ENCODE results near the gene GTSE1.

GTSE1 gene

DNA sequence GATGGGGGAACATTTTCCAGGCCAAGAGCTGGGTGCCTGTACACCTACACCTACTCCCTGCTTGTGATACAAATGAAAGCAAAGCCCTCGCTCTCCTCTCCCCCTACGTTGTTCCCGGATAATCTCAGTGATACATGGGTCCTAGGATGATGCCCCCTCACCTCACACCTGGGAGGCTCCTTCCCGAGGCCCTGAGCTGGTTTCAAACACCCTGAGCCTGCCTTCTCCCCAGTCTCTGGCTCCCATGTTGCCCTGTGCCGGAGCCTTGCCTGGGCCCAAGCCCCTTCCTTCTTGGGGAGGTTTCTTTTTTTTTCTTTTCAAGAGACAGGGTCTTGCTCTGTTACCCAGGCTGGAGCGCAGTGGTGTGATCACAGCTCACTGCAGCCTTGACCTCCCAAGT, 62.1 kb downstream of the GTSE1 start:
- H3K56ac ChIP-seq (ENCODE audit: low read length): no peak overlapping the region
- no peak overlapping the region for H2AK5ac ChIP-seq (ENCODE audit: low read length)
- H3K4me3 ChIP-seq (ENCODE audit: low read length): no peak overlapping the region
- no peak for DNase-seq
- no peak overlapping the region for H3K18ac ChIP-seq (ENCODE audit: low read length)
- H3K36me3 ChIP-seq (ENCODE audit: control insufficient read depth, insufficient read depth, low read length): peaks cover 15% of the 10 kb centered on the region
- no peak overlapping the region for H4K5ac ChIP-seq (ENCODE audit: low read length)
- no peak overlapping the region for H2BK5ac ChIP-seq (ENCODE audit: low read length)
- H3K27ac ChIP-seq (ENCODE audit: low read depth, low read length): no peak overlapping the region
- no peak overlapping the region for H3K23ac ChIP-seq (ENCODE audit: low read length)
- H3K4me1 ChIP-seq (ENCODE audit: control insufficient read depth, low read depth, low read length): no peaks in the 10 kb centered on the region
- no peaks in the 10 kb centered on the region for H3K27me3 ChIP-seq (ENCODE audit: insufficient read depth, low read length, poor library complexity)
- WGBS (ENCODE audit: extremely low coverage, insufficient coverage, low lambda C conversion rate): no CpG with 5 or more reads among the region's 6 CpGs
- H2BK120ac ChIP-seq (ENCODE audit: low read depth, low read length): no peak overlapping the region
- H3K9ac ChIP-seq (ENCODE audit: low read length): no peak overlapping the region
- no peaks in the 10 kb centered on the region for H3K79me2 ChIP-seq (ENCODE audit: control insufficient read depth, insufficient read depth, low read length)
- H3K4me2 ChIP-seq (ENCODE audit: low read length): no peak overlapping the region
- H3K79me1 ChIP-seq (ENCODE audit: low read length): no peaks in the 10 kb centered on the region
- H4K8ac ChIP-seq (ENCODE audit: low read depth, low read length): no peak overlapping the region
- H2BK15ac ChIP-seq (replicated peaks; ENCODE audit: low read depth): no peak overlapping the region
- H3K4ac ChIP-seq (ENCODE audit: low read depth, low read length): no peak overlapping the region

- no peak overlapping the region for H3K56ac ChIP-seq (ENCODE audit: low read length)
- H3K4me2 ChIP-seq (ENCODE audit: low read length): no peak overlapping the region
- H2BK120ac ChIP-seq (ENCODE audit: low read depth, low read length): no peak overlapping the region
- H3K4ac ChIP-seq (ENCODE audit: low read depth, low read length): no peak overlapping the region
- H3K18ac ChIP-seq (ENCODE audit: low read length): no peak overlapping the region
- no peak overlapping the region for H4K8ac ChIP-seq (ENCODE audit: low read depth, low read length)
- no peak overlapping the region for H3K9ac ChIP-seq (ENCODE audit: low read length)
- no peak overlapping the region for H3K4me3 ChIP-seq (ENCODE audit: low read length)
- no peaks in the 10 kb centered on the region for H3K79me2 ChIP-seq (ENCODE audit: control insufficient read depth, insufficient read depth, low read length)
- no peaks in the 10 kb centered on the region for H3K27me3 ChIP-seq (ENCODE audit: insufficient read depth, low read length, poor library complexity)
- no peaks in the 10 kb centered on the region for H3K4me1 ChIP-seq (ENCODE audit: control insufficient read depth, low read depth, low read length)
- H2AK5ac ChIP-seq (ENCODE audit: low read length): no peak overlapping the region
- H3K23ac ChIP-seq (ENCODE audit: low read length): no peak overlapping the region
- WGBS (ENCODE audit: extremely low coverage, insufficient coverage, low lambda C conversion rate): no CpG with 5 or more reads among the region's 14 CpGs
- H3K79me1 ChIP-seq (ENCODE audit: low read length): no peaks in the 10 kb centered on the region
- DNase-seq: no peak
- H2BK5ac ChIP-seq (ENCODE audit: low read length): no peak overlapping the region
- no peak overlapping the region for H3K27ac ChIP-seq (ENCODE audit: low read depth, low read length)
- no peak overlapping the region for H2BK15ac ChIP-seq (replicated peaks; ENCODE audit: low read depth)
- H3K36me3 ChIP-seq (ENCODE audit: control insufficient read depth, insufficient read depth, low read length): peaks cover 12% of the 10 kb centered on the region
- H4K5ac ChIP-seq (ENCODE audit: low read length): no peak overlapping the region
Measured at GRCh38 chr22:46359362-46359761, 62.7 kb downstream of the GTSE1 start.

DNA sequence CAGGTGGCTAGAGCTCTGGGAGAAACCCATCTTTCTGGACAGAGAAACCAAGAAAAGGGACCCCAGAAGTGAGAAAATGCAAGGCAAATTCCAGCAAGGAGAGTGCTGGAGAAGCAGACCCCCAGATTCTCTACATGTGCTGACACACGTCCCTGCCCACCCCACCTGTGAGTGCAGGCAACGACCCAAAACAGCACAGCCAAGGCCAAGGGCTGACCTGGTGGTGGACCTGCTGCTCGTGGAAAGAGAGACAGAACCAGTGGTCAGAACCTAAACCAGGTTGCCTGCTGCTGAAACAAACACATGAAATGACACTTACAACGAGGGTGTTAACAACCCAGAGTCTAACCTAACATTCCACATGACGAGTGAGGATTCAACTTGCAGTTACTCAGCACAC, 63.4 kb downstream of the GTSE1 start:
- Histone ChIP-seq H2BK5ac (ENCODE audit: low read length) (no peak overlapping the region), H2BK15ac (replicated peaks; ENCODE audit: low read depth) (no peak overlapping the region), H3K79me2 (ENCODE audit: control insufficient read depth, insufficient read depth, low read length) (no peaks in the 10 kb centered on the region), H4K5ac (ENCODE audit: low read length) (no peak overlapping the region), H3K4ac (ENCODE audit: low read depth, low read length) (no peak overlapping the region), H3K27me3 (ENCODE audit: insufficient read depth, low read length, poor library complexity) (no peaks in the 10 kb centered on the region), H2BK120ac (ENCODE audit: low read depth, low read length) (no peak overlapping the region), H3K23ac (ENCODE audit: low read length) (no peak overlapping the region), H3K56ac (ENCODE audit: low read length) (no peak overlapping the region), H3K4me1 (ENCODE audit: control insufficient read depth, low read depth, low read length) (no peaks in the 10 kb centered on the region), H2AK5ac (ENCODE audit: low read length) (no peak overlapping the region), H4K8ac (ENCODE audit: low read depth, low read length) (no peak overlapping the region), H3K4me2 (ENCODE audit: low read length) (no peak overlapping the region), H3K36me3 (ENCODE audit: control insufficient read depth, insufficient read depth, low read length) (peaks cover 12% of the 10 kb centered on the region), H3K27ac (ENCODE audit: low read depth, low read length) (no peak overlapping the region), H3K4me3 (ENCODE audit: low read length) (no peak overlapping the region), H3K79me1 (ENCODE audit: low read length) (no peaks in the 10 kb centered on the region), H3K9ac (ENCODE audit: low read length) (no peak overlapping the region), H3K18ac (ENCODE audit: low read length) (no peak overlapping the region)
- WGBS (ENCODE audit: extremely low coverage, insufficient coverage, low lambda C conversion rate): no CpG with 5 or more reads among the region's 5 CpGs
- DNase-seq: no peak

GRCh38 chr22:46360891-46361290, 64.2 kb downstream of the GTSE1 start:
- Histone ChIP-seq H3K4ac (ENCODE audit: low read depth, low read length) (no peak overlapping the region), H3K23ac (ENCODE audit: low read length) (no peak overlapping the region), H3K36me3 (ENCODE audit: control insufficient read depth, insufficient read depth, low read length) (peaks cover 10% of the 10 kb centered on the region), H3K79me2 (ENCODE audit: control insufficient read depth, insufficient read depth, low read length) (no peaks in the 10 kb centered on the region), H3K27me3 (ENCODE audit: insufficient read depth, low read length, poor library complexity) (no peaks in the 10 kb centered on the region), H3K27ac (ENCODE audit: low read depth, low read length) (no peak overlapping the region), H3K4me3 (ENCODE audit: low read length) (no peak overlapping the region), H3K79me1 (ENCODE audit: low read length) (no peaks in the 10 kb centered on the region), H3K4me2 (ENCODE audit: low read length) (no peak overlapping the region), H3K56ac (ENCODE audit: low read length) (no peak overlapping the region), H3K4me1 (ENCODE audit: control insufficient read depth, low read depth, low read length) (no peaks in the 10 kb centered on the region), H3K18ac (ENCODE audit: low read length) (no peak overlapping the region), H2AK5ac (ENCODE audit: low read length) (no peak overlapping the region), H4K8ac (ENCODE audit: low read depth, low read length) (no peak overlapping the region), H4K5ac (ENCODE audit: low read length) (no peak overlapping the region), H3K9ac (ENCODE audit: low read length) (no peak overlapping the region), H2BK15ac (replicated peaks; ENCODE audit: low read depth) (no peak overlapping the region), H2BK120ac (ENCODE audit: low read depth, low read length) (no peak overlapping the region), H2BK5ac (ENCODE audit: low read length) (no peak overlapping the region)
- no CpG with 5 or more reads among the region's 10 CpGs for WGBS (ENCODE audit: extremely low coverage, insufficient coverage, low lambda C conversion rate)
- no peak for DNase-seq

GRCh38 chr22:46361826-46362202, 65.1 kb downstream of the GTSE1 start:
- Histone ChIP-seq H3K9ac (ENCODE audit: low read length) (no peak overlapping the region), H3K79me1 (ENCODE audit: low read length) (no peaks in the 10 kb centered on the region), H3K4me3 (ENCODE audit: low read length) (no peak overlapping the region), H3K27me3 (ENCODE audit: insufficient read depth, low read length, poor library complexity) (no peaks in the 10 kb centered on the region), H3K27ac (ENCODE audit: low read depth, low read length) (no peak overlapping the region), H3K79me2 (ENCODE audit: control insufficient read depth, insufficient read depth, low read length) (no peaks in the 10 kb centered on the region), H3K56ac (ENCODE audit: low read length) (no peak overlapping the region), H2BK15ac (replicated peaks; ENCODE audit: low read depth) (no peak overlapping the region), H3K36me3 (ENCODE audit: control insufficient read depth, insufficient read depth, low read length) (peaks cover 4% of the 10 kb centered on the region), H3K4me2 (ENCODE audit: low read length) (no peak overlapping the region), H3K4ac (ENCODE audit: low read depth, low read length) (no peak overlapping the region), H2AK5ac (ENCODE audit: low read length) (no peak overlapping the region), H4K5ac (ENCODE audit: low read length) (no peak overlapping the region), H3K4me1 (ENCODE audit: control insufficient read depth, low read depth, low read length) (no peaks in the 10 kb centered on the region), H4K8ac (ENCODE audit: low read depth, low read length) (no peak overlapping the region), H3K23ac (ENCODE audit: low read length) (no peak overlapping the region), H2BK120ac (ENCODE audit: low read depth, low read length) (no peak overlapping the region), H3K18ac (ENCODE audit: low read length) (no peak overlapping the region), H2BK5ac (ENCODE audit: low read length) (no peak overlapping the region)
- no CpG with 5 or more reads among the region's 11 CpGs for WGBS (ENCODE audit: extremely low coverage, insufficient coverage, low lambda C conversion rate)
- no peak for DNase-seq

DNA sequence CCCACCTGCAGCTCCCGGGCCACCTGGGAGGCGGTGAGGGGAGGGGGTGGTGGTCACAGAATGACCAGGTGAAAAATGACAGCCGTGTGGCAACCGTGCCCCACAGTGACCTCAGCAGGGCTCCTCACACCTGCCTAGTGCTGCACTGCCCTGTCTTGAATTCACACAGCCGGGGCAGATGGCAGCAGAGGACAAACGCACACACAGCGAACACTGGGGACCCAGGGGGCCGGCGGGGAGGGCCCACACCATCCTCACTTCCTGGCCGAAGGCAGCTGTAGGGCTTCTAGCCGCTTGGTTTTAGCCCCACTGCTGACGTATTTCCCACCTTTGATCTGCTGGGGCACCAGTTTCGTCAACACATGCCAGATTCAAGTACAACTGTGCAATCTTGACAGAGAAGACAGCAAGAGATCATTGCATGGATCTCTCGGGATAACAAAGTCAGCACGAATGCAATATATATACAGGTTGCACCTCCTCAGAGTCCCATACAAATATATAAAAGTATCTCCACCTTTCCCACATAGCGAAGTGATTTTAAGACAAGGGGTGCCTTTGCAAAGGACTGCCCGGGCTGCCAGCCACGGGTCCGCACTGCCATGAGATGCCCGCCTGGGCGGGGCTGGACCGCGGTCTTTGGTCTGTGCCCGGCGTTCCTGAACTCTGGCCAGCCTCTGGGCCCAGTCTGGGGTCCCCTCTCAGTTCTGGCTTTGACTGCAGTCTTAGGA, 65.7 kb downstream of the GTSE1 start:
- no peak overlapping the region for H3K56ac ChIP-seq (ENCODE audit: low read length)
- H3K4ac ChIP-seq (ENCODE audit: low read depth, low read length): no peak overlapping the region
- no peaks in the 10 kb centered on the region for H3K79me1 ChIP-seq (ENCODE audit: low read length)
- no CpG with 5 or more reads among the region's 25 CpGs for WGBS (ENCODE audit: extremely low coverage, insufficient coverage, low lambda C conversion rate)
- no peak overlapping the region for H3K9ac ChIP-seq (ENCODE audit: low read length)
- H3K27ac ChIP-seq (ENCODE audit: low read depth, low read length): no peak overlapping the region
- H3K27me3 ChIP-seq (ENCODE audit: insufficient read depth, low read length, poor library complexity): no peaks in the 10 kb centered on the region
- no peak overlapping the region for H3K4me3 ChIP-seq (ENCODE audit: low read length)
- peaks cover 3% of the 10 kb centered on the region for H3K36me3 ChIP-seq (ENCODE audit: control insufficient read depth, insufficient read depth, low read length)
- no peaks in the 10 kb centered on the region for H3K4me1 ChIP-seq (ENCODE audit: control insufficient read depth, low read depth, low read length)
- H3K79me2 ChIP-seq (ENCODE audit: control insufficient read depth, insufficient read depth, low read length): no peaks in the 10 kb centered on the region
- no peak overlapping the region for H3K18ac ChIP-seq (ENCODE audit: low read length)
- no peak overlapping the region for H4K5ac ChIP-seq (ENCODE audit: low read length)
- no peak overlapping the region for H2BK15ac ChIP-seq (replicated peaks; ENCODE audit: low read depth)
- H2AK5ac ChIP-seq (ENCODE audit: low read length): no peak overlapping the region
- H3K4me2 ChIP-seq (ENCODE audit: low read length): no peak overlapping the region
- no peak for DNase-seq
- H2BK5ac ChIP-seq (ENCODE audit: low read length): no peak overlapping the region
- no peak overlapping the region for H4K8ac ChIP-seq (ENCODE audit: low read depth, low read length)
- no peak overlapping the region for H2BK120ac ChIP-seq (ENCODE audit: low read depth, low read length)
- H3K23ac ChIP-seq (ENCODE audit: low read length): no peak overlapping the region

Data from mesendoderm (in vitro differentiated cells).